Smooth muscle cell (in vitro differentiated cells): ENCODE data around the gene FNDC11. TPM values are rescaled to one million over a fixed set of nuclear protein-coding genes. Genes with fewer than 3 reads are reported as not detected.
"Not testable (repeated sequence)": the region's sequence is repeated elsewhere in the genome, so short reads cannot be mapped to it uniquely, and the experiment has no call there.

Experiments
- DNase-seq: peaks from one replicate; lab custom pipeline; 2025; ENCODE audit not compliant: unreplicated experiment; lab: John Stamatoyannopoulos, UW
- H2AFZ ChIP-seq: fragments of 200-600 bp; sonication (generic); 2 replicates; pipeline ENCODE4 v1.6.0; 2016; ENCODE audit warnings: antibody characterized with exemption, low read depth, mild to moderate bottlenecking
- H3F3A ChIP-seq: fragments of 200-600 bp; sonication (generic); 2 replicates; pipeline ENCODE4 v1.6.0; 2017; ENCODE audit warnings: antibody characterized with exemption, low read depth
- H3K27ac ChIP-seq: fragments of 200-600 bp; sonication (generic); 2 replicates; pipeline ENCODE4 v1.5.1; 2016; ENCODE audit warnings: low read depth, mild to moderate bottlenecking
- H3K27me3 ChIP-seq: fragments of 200-600 bp; sonication (generic); 2 replicates; pipeline ENCODE4 v1.6.1; 2016; ENCODE audit warnings: low read depth, mild to moderate bottlenecking
- H3K36me3 ChIP-seq: fragments of 200-600 bp; sonication (generic); 2 replicates; pipeline ENCODE4 v1.5.1; 2016; ENCODE audit warnings: low read depth
- H3K4me1 ChIP-seq: fragments of 200-600 bp; sonication (generic); 2 replicates; pipeline ENCODE4 v1.5.1; 2016; ENCODE audit warnings: low read depth
- H3K4me2 ChIP-seq: fragments of 200-600 bp; sonication (generic); 2 replicates; pipeline ENCODE4 v1.6.0; 2016; ENCODE audit warnings: mild to moderate bottlenecking
- H3K4me3 ChIP-seq: fragments of 200-600 bp; sonication (generic); 2 replicates; pipeline ENCODE4 v1.5.1; 2016; ENCODE audit warnings: mild to moderate bottlenecking
- H3K79me2 ChIP-seq: fragments of 200-600 bp; sonication (generic); 2 replicates; pipeline ENCODE4 v1.6.0; 2016; ENCODE audit warnings: low read depth, mild to moderate bottlenecking
- H3K9ac ChIP-seq: fragments of 200-600 bp; sonication (generic); 2 replicates; pipeline ENCODE4 v1.6.0; 2016; ENCODE audit warnings: low read depth
- H3K9me3 ChIP-seq: fragments of 200-600 bp; sonication (generic); replicated peaks from 2 replicates; pipeline ENCODE4 v1.5.1; 2016; ENCODE audit warnings: low read depth
- H4K20me1 ChIP-seq: fragments of 200-600 bp; sonication (generic); 2 replicates; pipeline ENCODE4 v1.6.0; 2016; ENCODE audit warnings: low read depth
- CTCF ChIP-seq: fragments of 200-600 bp; sonication (generic); IDR thresholded peaks from 2 replicates; pipeline ENCODE4 v1.5.1; 2017; ENCODE audit warnings: borderline replicate concordance, mild to moderate bottlenecking, antibody characterized with exemption; ENCODE audit not compliant: insufficient read depth, poor library complexity, severe bottlenecking
- WGBS: methylation state at CpG from one replicate; pipeline ENCODE4 v1.1.7; 2016; ENCODE audit warnings: low lambda C conversion rate; 5-methylcytosine and 5-hydroxymethylcytosine counted together
- polyA plus RNA-seq: library from polyadenylated mRNA; unstranded; fragments of >200 nt; fragmentation: Nextera tagmentation; extraction: Ambion mirVana; gene quantifications from 2 replicates; pipeline ENCODE4 v1.2.1, GENCODE V29; 2016
- total RNA-seq: library from RNA; depleted of rRNA; stranded (reverse); fragments of >200 nt; gene quantifications from 2 replicates; pipeline ENCODE4 v1.2.3, GENCODE V29; 2014

The FNDC11 gene
- total and polyA plus RNA-seq, 2 experiments from 2014 or later = 0.72 to 3.6 TPM

GRCh38 chr20:63513207-63513606 lies 40.8 kb upstream of the FNDC11 start:
- no peaks in the 10 kb centered on the region for H3K79me2 ChIP-seq
- H3F3A ChIP-seq = no peaks in the 10 kb centered on the region
- TF ChIP-seq CTCF = no peak
- H3K4me2 ChIP-seq = no peak overlapping the region
- no peaks in the 10 kb centered on the region for H3K9me3 ChIP-seq
- no peaks in the 10 kb centered on the region for H4K20me1 ChIP-seq
- H2AFZ ChIP-seq = no peak overlapping the region
- no peak overlapping the region for H3K9ac ChIP-seq
- DNase-seq = no peak
- WGBS = 94% methylated on average over 3 of the region's 3 CpGs
- H3K4me1 ChIP-seq = no peaks in the 10 kb centered on the region
- no peak overlapping the region for H3K4me3 ChIP-seq
- H3K36me3 ChIP-seq = no peaks in the 10 kb centered on the region
- no peak overlapping the region for H3K27ac ChIP-seq
- H3K27me3 ChIP-seq = no peaks in the 10 kb centered on the region

- not testable (repeated sequence) for H3K27ac ChIP-seq, H4K20me1 ChIP-seq, H3K27me3 ChIP-seq, H3K9me3 ChIP-seq, H3F3A ChIP-seq, H3K79me2 ChIP-seq, DNase-seq, H3K9ac ChIP-seq, H2AFZ ChIP-seq, H3K4me2 ChIP-seq, H3K4me1 ChIP-seq, H3K36me3 ChIP-seq, H3K4me3 ChIP-seq
- 92% methylated on average over 10 of the region's 10 CpGs for WGBS
These were observed 39.4 kb upstream of the FNDC11 start for GRCh38 chr20:63514520-63514919.

- 92% methylated on average over 32 of the region's 32 CpGs for WGBS
- H3K4me3 ChIP-seq = no peak overlapping the region
These were observed 36.3 kb upstream of the FNDC11 start for GRCh38 chr20:63517376-63518309.

More at GRCh38 chr20:63517376-63518309, 36.3 kb upstream of the FNDC11 start:
- TF ChIP-seq CTCF = no peak
- H3K27ac ChIP-seq = no peak overlapping the region
- H3K4me1 ChIP-seq = peaks cover 14% of the 10 kb centered on the region
- H3K4me2 ChIP-seq = no peak overlapping the region
- H4K20me1 ChIP-seq = peaks cover 17% of the 10 kb centered on the region
- H3K79me2 ChIP-seq = peaks cover 11% of the 10 kb centered on the region
- no peak for DNase-seq
- H2AFZ ChIP-seq = no peak overlapping the region
- no peaks in the 10 kb centered on the region for H3K9me3 ChIP-seq
- no peaks in the 10 kb centered on the region for H3K36me3 ChIP-seq
- no peaks in the 10 kb centered on the region for H3K27me3 ChIP-seq
- no peak overlapping the region for H3K9ac ChIP-seq
- H3F3A ChIP-seq = no peaks in the 10 kb centered on the region
